GM08714 (cell line): Measurements from ENCODE around the gene DUSP19.
A peak's percentile ranks its signal among the peaks of the same experiment; 100 is the strongest.

Source experiments
- H3K4me3 ChIP-seq: fragments of 200-500 bp; sonication (Bioruptor generic); 2 replicates; pipeline ENCODE4 v1.5.1; 2014; ENCODE audit warnings: mild to moderate bottlenecking, low read length, inconsistent platforms
- ZNF274 ChIP-seq: IDR thresholded peaks from 2 replicates; pipeline ENCODE4 v1.6.1; 2012; ENCODE audit warnings: mild to moderate bottlenecking, low read depth, low read length

The DUSP19 gene

DNA sequence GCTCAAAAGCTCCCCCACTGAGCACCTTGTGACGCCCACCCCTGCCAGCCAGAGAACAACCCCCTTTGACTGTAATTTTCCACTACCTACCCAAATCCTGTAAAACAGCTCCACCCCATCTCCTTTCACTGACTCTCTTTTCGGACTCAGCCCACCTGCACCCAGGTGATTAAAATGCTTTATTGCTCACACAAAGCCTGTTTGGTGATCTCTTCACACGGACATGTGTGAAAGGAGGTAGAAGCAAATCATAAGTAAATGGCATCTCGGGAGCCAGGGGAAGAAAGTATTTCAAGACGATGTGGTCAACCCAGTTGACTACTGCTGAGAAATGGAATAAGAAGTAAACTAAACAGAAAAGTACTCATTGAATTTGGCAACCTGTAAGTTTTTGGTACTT lies 29.1 kb upstream of the DUSP19 start:
- no peak overlapping the region for H3K4me3 ChIP-seq
- TF ChIP-seq ZNF274: no peak

DNA sequence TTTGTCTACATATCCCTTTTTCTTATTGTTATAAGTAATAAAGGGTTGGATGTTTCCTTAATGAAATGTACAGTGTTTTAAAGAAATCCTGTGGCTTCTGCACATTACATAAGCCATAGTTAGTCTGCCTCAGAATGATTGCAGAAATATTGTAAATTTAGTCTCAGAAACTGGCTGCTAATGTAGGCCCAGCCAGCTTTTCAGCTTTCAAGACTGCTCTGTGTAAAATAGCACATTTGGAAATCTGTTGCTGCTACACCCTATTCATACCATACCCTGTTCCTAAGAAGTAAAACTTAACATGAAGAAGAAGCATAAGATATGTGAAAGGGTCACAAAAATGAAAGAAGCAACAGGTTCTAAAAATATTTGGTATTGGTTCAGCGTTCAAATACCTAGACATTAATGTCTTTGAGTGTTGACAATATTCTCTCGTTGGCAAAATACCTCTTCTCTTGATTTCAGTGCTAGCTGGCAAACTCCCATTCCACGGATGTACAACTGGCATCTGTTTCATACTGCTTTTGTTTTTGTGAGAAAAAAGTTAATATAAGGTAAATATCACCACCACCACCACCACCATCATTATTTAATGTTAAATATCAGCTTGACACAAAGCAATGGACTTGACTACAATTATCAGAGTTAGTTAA lies 21.1 kb upstream of the DUSP19 start:
- H3K4me3 ChIP-seq: no peak overlapping the region
- TF ChIP-seq ZNF274: no peak

DNA sequence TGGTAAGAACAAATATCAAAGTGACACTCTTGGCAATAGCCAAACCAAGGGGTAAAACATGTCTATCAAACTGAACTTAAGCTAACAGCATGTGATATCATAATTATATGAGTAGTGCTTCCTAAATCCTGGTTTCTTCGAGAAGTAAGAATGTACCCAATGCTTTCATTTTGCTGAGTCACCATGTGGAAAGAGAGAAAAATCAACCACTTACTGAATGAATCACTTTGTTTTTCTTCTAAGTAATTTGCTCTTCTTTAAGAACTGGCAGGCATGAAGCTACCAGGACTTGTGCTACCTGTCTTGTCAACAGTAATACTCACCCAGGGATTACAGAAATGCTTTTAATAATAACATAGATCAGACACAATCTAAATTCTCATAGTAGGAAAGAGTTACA lies 19.0 kb upstream of the DUSP19 start:
- H3K4me3 ChIP-seq: no peak overlapping the region
- TF ChIP-seq ZNF274: no peak

DNA sequence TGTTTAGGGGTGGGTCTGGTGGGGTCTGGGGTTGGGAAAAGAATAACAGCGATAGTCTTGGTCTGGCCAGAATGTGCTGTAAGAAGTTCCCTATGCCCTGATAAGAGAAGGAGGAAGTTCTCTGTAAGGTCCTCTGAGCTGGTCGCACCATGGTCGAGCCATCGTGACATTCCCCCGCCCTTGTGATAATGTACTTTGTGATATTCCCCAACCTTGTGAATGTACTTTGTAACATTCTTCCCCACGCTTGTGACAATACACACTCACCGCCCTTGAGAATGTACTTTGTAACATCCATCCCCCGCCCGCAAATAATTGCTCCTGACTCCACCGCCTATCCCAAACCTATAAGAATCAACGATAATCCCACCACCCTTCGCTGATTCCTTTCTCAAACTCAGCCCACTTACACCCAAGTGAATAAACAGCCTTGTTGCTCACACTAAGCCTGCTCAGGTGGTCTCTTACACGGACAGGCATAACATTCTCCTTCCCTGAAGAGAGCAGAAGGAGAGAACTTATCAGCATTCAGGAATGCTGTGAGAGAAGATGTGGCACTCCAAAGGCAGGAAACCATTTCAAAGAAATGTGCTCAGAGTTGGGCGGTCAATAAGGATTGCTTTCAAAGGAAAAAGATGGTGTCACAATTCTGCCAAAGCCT lies 17.8 kb upstream of the DUSP19 start:
- H3K4me3 ChIP-seq: no peak overlapping the region
- TF ChIP-seq ZNF274: no peak

GRCh38 chr2:183063083-183063482 lies 15.5 kb upstream of the DUSP19 start:
- no peak overlapping the region for H3K4me3 ChIP-seq
- TF ChIP-seq ZNF274: no peak

DNA sequence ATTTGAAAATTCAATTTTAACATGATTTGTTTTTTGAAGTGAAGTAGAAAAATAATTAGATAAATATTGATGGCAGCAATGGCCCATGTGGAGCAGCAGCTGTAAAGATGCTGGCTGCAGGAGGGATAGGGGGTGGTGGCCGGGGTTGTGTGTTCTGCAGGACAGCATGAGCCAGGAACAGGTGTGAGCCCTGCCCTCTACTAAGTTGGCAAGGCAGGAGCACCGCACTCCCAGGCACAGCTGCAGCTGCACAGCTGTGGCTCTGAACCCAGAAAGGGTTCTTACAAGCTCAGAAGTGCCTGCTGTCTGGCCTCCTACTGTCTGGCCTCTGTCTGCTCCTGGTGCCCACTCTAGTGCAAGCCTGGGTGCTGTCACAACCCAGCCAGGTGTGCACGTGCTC lies 10.0 kb upstream of the DUSP19 start:
- no peak for TF ChIP-seq ZNF274
- no peak overlapping the region for H3K4me3 ChIP-seq

- H3K4me3 ChIP-seq: no peak overlapping the region
- TF ChIP-seq ZNF274: no peak
Observed at GRCh38 chr2:183069174-183069573, 9.4 kb upstream of the DUSP19 start.

- TF ChIP-seq ZNF274: no peak
- H3K4me3 ChIP-seq: no peak overlapping the region
Observed at GRCh38 chr2:183070942-183071844, 7.4 kb upstream of the DUSP19 start.

GRCh38 chr2:183072177-183072576 lies 6.4 kb upstream of the DUSP19 start:
- TF ChIP-seq ZNF274: no peak

DNA sequence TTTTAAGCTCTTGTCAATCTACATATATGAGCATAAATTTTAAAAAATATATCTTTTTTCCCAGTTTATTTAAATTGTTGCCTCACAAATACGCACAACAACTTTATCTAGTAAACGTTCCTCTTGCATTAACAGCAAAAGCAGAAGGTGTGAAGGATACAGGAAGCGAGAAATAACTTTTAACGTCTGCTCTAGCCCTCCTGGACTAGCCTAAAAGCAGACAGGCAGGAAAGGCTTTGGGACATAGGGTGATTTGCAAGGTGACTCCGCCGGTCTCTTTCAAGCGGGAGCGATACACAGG lies 434 bp upstream of the DUSP19 start:
- peak overlapping the region; percentile 97 for H3K4me3 ChIP-seq
- TF ChIP-seq ZNF274: no peak

More at GRCh38 chr2:183072177-183072576, 6.4 kb upstream of the DUSP19 start:
- H3K4me3 ChIP-seq: no peak overlapping the region

DNA sequence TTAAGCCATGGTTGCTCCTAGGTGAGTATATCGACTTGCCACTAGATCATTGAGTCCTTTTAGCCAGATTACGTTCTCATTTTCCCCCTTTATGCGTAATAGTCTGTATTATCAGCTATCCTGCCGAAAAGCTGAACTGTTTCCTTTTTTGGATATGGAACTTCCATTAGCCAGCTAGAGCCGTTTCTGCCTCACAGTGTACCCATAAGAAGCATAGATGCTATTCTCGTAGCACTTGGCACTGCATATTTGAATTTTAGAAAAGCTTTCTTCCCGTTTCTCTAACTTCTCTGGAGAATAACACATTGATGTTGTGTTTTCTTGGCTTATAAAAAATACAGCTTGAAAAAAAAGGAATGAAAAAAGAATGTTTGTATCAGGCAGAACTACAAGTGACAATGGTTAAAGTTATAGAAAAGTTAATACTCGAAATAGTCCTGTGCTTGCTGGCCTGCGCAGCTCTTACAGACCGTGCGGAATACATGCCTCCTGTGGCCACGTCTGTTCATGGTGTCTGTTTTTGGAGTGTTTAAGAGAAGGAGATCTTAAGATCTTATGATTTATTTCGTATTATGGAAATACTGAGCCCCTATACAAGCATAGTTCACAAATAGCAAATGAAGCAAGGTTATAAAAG lies 710 bp downstream of the DUSP19 start:
- TF ChIP-seq ZNF274: no peak
- peak overlapping the region; percentile 97 for H3K4me3 ChIP-seq

GRCh38 chr2:183081911-183082310 lies 3.4 kb downstream of the DUSP19 start:
- TF ChIP-seq ZNF274: no peak
- H3K4me3 ChIP-seq: no peak overlapping the region

GRCh38 chr2:183088061-183088460 lies 9.5 kb downstream of the DUSP19 start:
- H3K4me3 ChIP-seq: no peak overlapping the region
- no peak for TF ChIP-seq ZNF274

GRCh38 chr2:183089192-183089851 lies 10.8 kb downstream of the DUSP19 start:
- no peak overlapping the region; the same call in 1 of the 2 replicates for H3K4me3 ChIP-seq
- no peak for TF ChIP-seq ZNF274
